ENCODE data around the gene KRT15. TPM values are rescaled to one million over a fixed set of nuclear protein-coding genes. Genes with fewer than 3 reads are reported as not detected.
A peak's percentile ranks its signal among the peaks of the same experiment; 100 is the strongest.

Gene KRT15
- 10 to 100 TPM in 1 of 4 donors, 1 to 10 TPM in 2, under 1 TPM in 1; 0.80 to 17.6 (median 7.4) TPM for total RNA-seq

DNA sequence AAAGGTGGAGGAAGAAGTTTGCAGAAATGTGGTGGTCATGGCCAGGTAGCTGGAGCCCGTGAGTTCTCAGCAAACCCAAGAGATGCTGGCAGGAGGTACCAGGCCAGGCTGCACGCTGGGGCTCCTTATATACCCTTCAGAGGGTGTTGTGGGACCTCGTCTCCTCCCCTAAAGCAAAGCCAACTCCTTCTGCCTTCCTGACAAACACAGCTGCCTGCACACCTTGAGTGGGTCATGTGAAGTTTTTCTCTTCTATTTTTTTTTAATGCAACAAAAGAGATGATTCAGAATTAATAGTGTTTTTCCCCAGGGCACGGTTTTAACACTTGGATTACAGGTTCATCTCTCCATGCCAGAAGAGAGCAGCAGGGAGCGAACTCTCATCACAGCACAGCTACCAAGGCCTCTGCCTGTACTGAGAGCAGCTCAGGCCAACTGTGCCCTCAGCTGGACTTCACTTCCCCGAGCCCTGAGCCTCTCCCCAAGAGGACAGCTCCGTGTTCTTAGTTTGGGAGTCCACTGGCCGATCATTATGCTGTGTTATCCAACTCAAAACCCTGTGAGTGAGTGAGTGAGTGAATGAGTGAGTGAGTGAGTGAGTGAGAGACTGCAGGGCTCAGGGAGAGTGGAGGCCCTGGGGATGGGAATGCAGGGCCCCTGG, at the start of gene KRT15:
KRT15 (minus strand) TSS at position 102 of the 661 bp plus-strand sequence; CDS start at position 39, 63 bp downstream.
- H3K4me3 ChIP-seq: no peak within 1 kb of the TSS

DNA sequence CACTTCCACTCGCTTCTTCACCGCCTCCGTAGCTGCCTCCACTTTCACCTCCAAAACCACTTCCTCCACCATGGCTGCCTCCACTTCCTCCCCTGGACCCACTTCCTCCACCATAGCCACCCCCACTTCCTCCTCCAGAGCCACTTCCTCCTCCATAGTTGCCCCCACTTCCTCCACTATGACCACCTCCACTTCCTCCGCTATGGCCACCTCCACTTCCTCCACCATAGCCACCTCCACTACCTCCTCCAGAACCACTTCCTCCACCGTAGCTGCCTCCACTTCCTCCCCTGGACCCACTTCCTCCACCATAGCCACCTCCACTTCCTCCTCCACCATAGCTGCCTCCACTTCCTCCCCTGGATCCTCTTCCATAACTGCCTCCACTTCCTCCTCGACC, 48.6 kb upstream of the KRT15 start:
- peaks cover 14% of the 10 kb centered on the region for H3K27me3 ChIP-seq
- intact Hi-C loops (cut with DNase I; ENCODE audit: low total_unique reads) (no loop called here), in situ Hi-C loops (cut with MboI; ENCODE audit: low pct_ligation_motif_present in 1 of 4, low pct_unique_long_range_greater_than_20kb in 1 of 4, low sequenced_read_pairs in 3 of 4) (no loop called here)
- no peak overlapping the region for H3K4me3 ChIP-seq
- no peak for TF ChIP-seq EP300 (IDR thresholded peaks at IDR 0.05; ENCODE audit: low read depth)
- TF ChIP-seq, protein P1, sequence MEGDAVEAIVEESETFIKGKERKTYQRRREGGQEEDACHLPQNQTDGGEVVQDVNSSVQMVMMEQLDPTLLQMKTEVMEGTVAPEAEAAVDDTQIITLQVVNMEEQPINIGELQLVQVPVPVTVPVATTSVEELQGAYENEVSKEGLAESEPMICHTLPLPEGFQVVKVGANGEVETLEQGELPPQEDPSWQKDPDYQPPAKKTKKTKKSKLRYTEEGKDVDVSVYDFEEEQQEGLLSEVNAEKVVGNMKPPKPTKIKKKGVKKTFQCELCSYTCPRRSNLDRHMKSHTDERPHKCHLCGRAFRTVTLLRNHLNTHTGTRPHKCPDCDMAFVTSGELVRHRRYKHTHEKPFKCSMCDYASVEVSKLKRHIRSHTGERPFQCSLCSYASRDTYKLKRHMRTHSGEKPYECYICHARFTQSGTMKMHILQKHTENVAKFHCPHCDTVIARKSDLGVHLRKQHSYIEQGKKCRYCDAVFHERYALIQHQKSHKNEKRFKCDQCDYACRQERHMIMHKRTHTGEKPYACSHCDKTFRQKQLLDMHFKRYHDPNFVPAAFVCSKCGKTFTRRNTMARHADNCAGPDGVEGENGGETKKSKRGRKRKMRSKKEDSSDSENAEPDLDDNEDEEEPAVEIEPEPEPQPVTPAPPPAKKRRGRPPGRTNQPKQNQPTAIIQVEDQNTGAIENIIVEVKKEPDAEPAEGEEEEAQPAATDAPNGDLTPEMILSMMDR (IDR thresholded peaks at IDR 0.05): no peak
- TF ChIP-seq POLR2AphosphoS5 (IDR thresholded peaks at IDR 0.05): no peak
- TF ChIP-seq POLR2A (IDR thresholded peaks at IDR 0.05): no peak
- H3K36me3 ChIP-seq: no peaks in the 10 kb centered on the region
- H3K4me1 ChIP-seq: no peaks in the 10 kb centered on the region
- 63 to 80% methylated on average over 3 to 6 of the region's 6 CpGs for WGBS, 2 donors (ENCODE audit: low coverage in 1 of 2)
- no peaks in the 10 kb centered on the region for H3K9me3 ChIP-seq
- no peak for DNase-seq
- H3K27ac ChIP-seq: no peak overlapping the region

More for the DNA sequence above, at the start of gene KRT15:
- intact Hi-C loops (cut with DNase I; ENCODE audit: low total_unique reads): no loop called here
- Histone ChIP-seq H3K27me3 (no peaks in the 10 kb centered on the region), H3K36me3 (no peaks in the 10 kb centered on the region), H3K4me1 (peaks cover 9 to 32% (median 31%) of the 10 kb centered on the region in 4 donors), H3K27ac (peak within 1 kb of the TSS in 2 of 4 donors; percentile 19 to 82), H3K9me3 (no peaks in the 10 kb centered on the region)
- WGBS, 2 donors (ENCODE audit: low coverage in 1 of 2): 61 to 66% methylated on average over 5 to 8 of the region's 8 CpGs
- in situ Hi-C loops (cut with MboI; ENCODE audit: low pct_ligation_motif_present in 1 of 4, low pct_unique_long_range_greater_than_20kb in 1 of 4, low sequenced_read_pairs in 3 of 4): no loop called here
- no peak for DNase-seq
- TF ChIP-seq EP300 (IDR thresholded peaks at IDR 0.05; ENCODE audit: low read depth) (no peak), POLR2A (IDR thresholded peaks at IDR 0.05) (no peak), POLR2AphosphoS5 (IDR thresholded peaks at IDR 0.05) (no peak)
- TF ChIP-seq, protein P1 (IDR thresholded peaks at IDR 0.05): no peak

DNA sequence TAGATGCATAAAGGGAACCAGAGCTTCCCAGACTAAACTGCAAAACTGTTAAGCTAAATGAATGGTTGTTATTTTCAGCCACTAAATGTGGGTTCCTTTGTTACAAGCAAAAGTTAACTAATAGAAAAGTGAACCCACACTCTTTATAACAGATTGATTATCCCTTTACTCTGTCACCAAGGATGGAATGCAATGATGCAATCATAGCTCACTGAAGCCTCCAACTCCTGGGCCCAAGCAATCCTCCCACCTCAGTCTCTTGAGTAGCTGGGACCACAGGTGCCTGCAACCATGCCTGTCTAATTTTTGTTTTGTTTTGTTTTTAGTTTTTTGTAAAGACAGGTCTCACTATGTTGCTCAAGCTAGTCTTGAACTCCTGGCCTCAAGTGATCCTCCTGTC, 46.6 kb upstream of the KRT15 start:
- DNase-seq: no peak
- TF ChIP-seq, protein P1 (IDR thresholded peaks at IDR 0.05): no peak
- TF ChIP-seq POLR2AphosphoS5 (IDR thresholded peaks at IDR 0.05) (no peak), POLR2A (IDR thresholded peaks at IDR 0.05) (no peak), EP300 (IDR thresholded peaks at IDR 0.05; ENCODE audit: low read depth) (no peak)
- H3K27me3 ChIP-seq: peaks cover 23% of the 10 kb centered on the region
- H3K4me1 ChIP-seq: no peaks in the 10 kb centered on the region
- in situ Hi-C loops (cut with MboI; ENCODE audit: low pct_ligation_motif_present in 1 of 4, low pct_unique_long_range_greater_than_20kb in 1 of 4, low sequenced_read_pairs in 3 of 4) (no loop called here), intact Hi-C loops (cut with DNase I; ENCODE audit: low total_unique reads) (no loop called here)
- H3K4me3 ChIP-seq: no peak overlapping the region
- H3K9me3 ChIP-seq: no peaks in the 10 kb centered on the region
- H3K27ac ChIP-seq: no peak overlapping the region
- H3K36me3 ChIP-seq: no peaks in the 10 kb centered on the region

DNA sequence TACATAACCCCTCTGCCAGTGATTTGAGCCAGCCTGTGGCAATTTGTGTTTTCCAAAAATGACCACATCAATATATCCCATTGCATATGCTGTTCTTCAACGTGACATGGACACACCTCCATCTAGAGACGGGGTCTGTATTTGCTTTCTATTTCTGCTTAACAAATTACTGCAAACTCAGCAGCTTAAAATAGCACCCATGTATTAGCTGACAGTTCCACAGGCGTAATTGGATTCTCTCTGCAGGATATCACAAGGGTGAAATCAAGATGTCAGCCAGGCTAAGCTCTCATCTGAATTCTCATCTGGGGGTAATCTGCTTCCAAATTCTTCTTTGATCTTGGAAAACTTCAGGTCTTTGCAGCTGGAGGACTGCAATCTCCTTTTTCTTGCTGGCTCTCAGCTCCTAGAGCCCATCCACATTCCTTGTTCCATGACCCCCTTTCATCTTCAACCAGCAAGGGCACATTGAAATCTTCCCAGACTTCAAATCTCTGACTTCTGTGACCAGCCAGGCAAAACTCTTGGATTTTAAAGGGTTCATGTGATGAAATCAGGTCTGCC, 45.0 kb upstream of the KRT15 start:
- H3K27ac ChIP-seq: no peak overlapping the region
- intact Hi-C loops (cut with DNase I; ENCODE audit: low total_unique reads): no loop called here
- no peak overlapping the region for H3K4me3 ChIP-seq
- DNase-seq: no peak
- no peaks in the 10 kb centered on the region for H3K4me1 ChIP-seq
- peaks cover 35% of the 10 kb centered on the region for H3K27me3 ChIP-seq
- 18 to 38% methylated on average over 2 to 3 of the region's 3 CpGs for WGBS, 2 donors (ENCODE audit: low coverage in 1 of 2)
- TF ChIP-seq EP300 (IDR thresholded peaks at IDR 0.05; ENCODE audit: low read depth): no peak
- no peak for TF ChIP-seq POLR2A (IDR thresholded peaks at IDR 0.05)
- no peak for TF ChIP-seq POLR2AphosphoS5 (IDR thresholded peaks at IDR 0.05)
- TF ChIP-seq, protein P1 (IDR thresholded peaks at IDR 0.05): no peak
- in situ Hi-C loops (cut with MboI; ENCODE audit: low pct_ligation_motif_present in 1 of 4, low pct_unique_long_range_greater_than_20kb in 1 of 4, low sequenced_read_pairs in 3 of 4): no loop called here
- H3K36me3 ChIP-seq: no peaks in the 10 kb centered on the region
- no peaks in the 10 kb centered on the region for H3K9me3 ChIP-seq
